IMR-90 (cell line): ENCODE measurements around the gene ARAP2. TPM values are rescaled to one million over a fixed set of nuclear protein-coding genes. Genes with fewer than 3 reads are reported as not detected.

Source experiments
- ATAC-seq: fragments of 200-7000 bp; cut with Tn5 transposase; 2 replicates; pipeline ENCODE4 v1.9.1; 2020; ENCODE audit warnings: low read depth, mild to moderate bottlenecking, moderate library complexity
- BruUV-seq: library from RNA; stranded (reverse); fragments of 400-500 nt; replicated peaks from 2 replicates; lab custom pipeline; 2021; lab: Mats Ljungman, UMichigan
- CTCF ChIA-PET: fragments of 300-600 bp; formaldehyde crosslinking; extraction: SDS; loops from one replicate; lab custom pipeline; 2021; ENCODE audit warnings: antibody characterized with exemption; lab: Yijun Ruan, JAX
- POLR2A ChIA-PET: fragments of 300-600 bp; sonication (Branson Sonifier 250); formaldehyde crosslinking; loops from one replicate; lab custom pipeline; 2022; ENCODE audit warnings: antibody characterized with exemption; ENCODE audit not compliant: unreplicated experiment; lab: Charles Lee
- DNase-seq: peaks from one replicate; pipeline ENCODE4 v3.0.0; 2013
- H2AFZ ChIP-seq: replicated peaks from 2 replicates; pipeline ENCODE3; 2013; ENCODE audit warnings: low read length, mild to moderate bottlenecking; ENCODE audit not compliant: poor library complexity
- H2AK5ac ChIP-seq: 2 replicates; pipeline ENCODE4 v1.6.1; 2013; ENCODE audit warnings: low read depth, low read length, inconsistent platforms
- H2AK9ac ChIP-seq: replicated peaks from 2 replicates; pipeline ENCODE3; 2013; ENCODE audit warnings: mild to moderate bottlenecking, low read depth, low read length, moderate library complexity; ENCODE audit not compliant: poor library complexity
- H2BK120ac ChIP-seq: 2 replicates; pipeline ENCODE4 v1.6.1; 2013; ENCODE audit warnings: low read depth, low read length, inconsistent platforms
- H2BK15ac ChIP-seq: 3 replicates; pipeline ENCODE4 v1.6.1; 2013; ENCODE audit warnings: low read depth, low read length, inconsistent platforms
- H2BK20ac ChIP-seq: 2 replicates; pipeline ENCODE4 v1.6.1; 2013; ENCODE audit warnings: low read depth, mild to moderate bottlenecking, inconsistent platforms, low read length, moderate library complexity
- H2BK5ac ChIP-seq: 2 replicates; pipeline ENCODE4 v1.6.1; 2013; ENCODE audit warnings: mild to moderate bottlenecking, low read depth, low read length, inconsistent platforms; ENCODE audit not compliant: poor library complexity, severe bottlenecking
- H3K14ac ChIP-seq: replicated peaks from 2 replicates; pipeline ENCODE4 v1.6.1; 2013; ENCODE audit warnings: low read depth, low read length, inconsistent platforms
- H3K18ac ChIP-seq: 2 replicates; pipeline ENCODE4 v1.6.1; 2013; ENCODE audit warnings: low read depth, low read length, control low read depth
- H3K23ac ChIP-seq: 2 replicates; pipeline ENCODE4 v1.6.1; 2013; ENCODE audit warnings: low read depth, low read length, inconsistent platforms
- H3K27ac ChIP-seq: 2 replicates; pipeline ENCODE4 v1.5.1; 2013; ENCODE audit warnings: mild to moderate bottlenecking, control low read depth, low read length; ENCODE audit not compliant: insufficient read depth
- H3K27me3 ChIP-seq: 2 replicates; pipeline ENCODE4 v1.6.1; 2013; ENCODE audit warnings: low read length; ENCODE audit not compliant: control insufficient read depth, insufficient read depth
- H3K36me3 ChIP-seq: 2 replicates; pipeline ENCODE4 v1.6.1; 2013; ENCODE audit warnings: low read length, mixed read lengths; ENCODE audit not compliant: control insufficient read depth, insufficient read depth
- H3K4ac ChIP-seq: 2 replicates; pipeline ENCODE4 v1.6.1; 2013; ENCODE audit warnings: low read depth, low read length, inconsistent platforms
- H3K4me1 ChIP-seq: 2 replicates; pipeline ENCODE4 v1.6.1; 2013; ENCODE audit warnings: low read length, mixed read lengths; ENCODE audit not compliant: control insufficient read depth, insufficient read depth
- H3K4me2 ChIP-seq: 2 replicates; pipeline ENCODE4 v1.6.1; 2013; ENCODE audit warnings: low read depth, mild to moderate bottlenecking, control low read depth, low read length, moderate library complexity
- H3K4me3 ChIP-seq: 2 replicates; pipeline ENCODE4 v1.5.1; 2013; ENCODE audit warnings: low read depth, mild to moderate bottlenecking, control low read depth, low read length, moderate library complexity; ENCODE audit not compliant: insufficient read depth
- H3K56ac ChIP-seq: 2 replicates; pipeline ENCODE4 v1.6.1; 2013; ENCODE audit warnings: low read length, inconsistent platforms; ENCODE audit not compliant: insufficient read depth; ENCODE audit errors: extremely low read depth
- H3K79me1 ChIP-seq, 2 experiments: 2 replicates each; pipeline ENCODE4 v1.6.1; 2013; ENCODE audit warnings: low read length in 2 of 2, inconsistent platforms in 1 of 2, low read depth in 1 of 2
- H3K9ac ChIP-seq: 2 replicates; pipeline ENCODE4 v1.6.1; 2013; ENCODE audit warnings: low read depth, low read length, control low read depth
- H3K9me1 ChIP-seq: 2 replicates; pipeline ENCODE4 v1.6.1; 2013; ENCODE audit warnings: low read length, inconsistent platforms; ENCODE audit not compliant: insufficient read depth
- H3K9me3 ChIP-seq: 2 replicates; pipeline ENCODE4 v1.6.1; 2013; ENCODE audit warnings: low read length; ENCODE audit not compliant: control insufficient read depth, insufficient read depth
- H4K20me1 ChIP-seq: 2 replicates; pipeline ENCODE4 v1.6.1; 2013; ENCODE audit warnings: low read length, inconsistent platforms; ENCODE audit not compliant: insufficient read depth
- H4K5ac ChIP-seq: 2 replicates; pipeline ENCODE4 v1.6.1; 2013; ENCODE audit warnings: mild to moderate bottlenecking, low read depth, low read length, control low read depth
- H4K8ac ChIP-seq, 2 experiments: 2 replicates each; pipeline ENCODE4 v1.6.1; 2013; ENCODE audit warnings: low read depth in 2 of 2, low read length in 2 of 2, control low read depth in 1 of 2, inconsistent platforms in 1 of 2
- H4K91ac ChIP-seq: 2 replicates; pipeline ENCODE4 v1.6.1; 2013; ENCODE audit warnings: low read depth, low read length, inconsistent platforms; ENCODE audit not compliant: insufficient read depth
- BHLHE40 ChIP-seq: fragments of 150-350 bp; IDR thresholded peaks from 2 replicates; pipeline ENCODE4 v1.6.1; 2016; ENCODE audit warnings: mild to moderate bottlenecking, low read depth, low read length
- CTCF ChIP-seq: conservative IDR thresholded peaks from 2 replicates; pipeline ENCODE4 v1.5.1; 2012; ENCODE audit warnings: mild to moderate bottlenecking, low read depth, low read length, improper control_type of control experiment
- ELK1 ChIP-seq: fragments of 150-350 bp; IDR thresholded peaks from 2 replicates; pipeline ENCODE4 v1.6.1; 2016; ENCODE audit warnings: low read depth, mild to moderate bottlenecking, low read length, moderate library complexity, borderline replicate concordance
- MAFK ChIP-seq: IDR thresholded peaks from 2 replicates; pipeline ENCODE4 v1.6.1; 2012; ENCODE audit warnings: low read depth, low read length, improper control_type of control experiment
- MAZ ChIP-seq: IDR thresholded peaks from 2 replicates; pipeline ENCODE4 v1.6.1; 2012; ENCODE audit warnings: low read depth, mild to moderate bottlenecking, low read length, improper control_type of control experiment, moderate library complexity, borderline replicate concordance
- RAD21 ChIP-seq: IDR thresholded peaks from 2 replicates; pipeline ENCODE4 v1.6.1; 2012; ENCODE audit warnings: low read length, improper control_type of control experiment
- RCOR1 ChIP-seq: IDR thresholded peaks from 2 replicates; pipeline ENCODE4 v1.6.1; 2012; ENCODE audit warnings: mild to moderate bottlenecking, low read length, improper control_type of control experiment; ENCODE audit not compliant: insufficient replicate concordance
- WGBS, 2 experiments: methylation state at CpG; one replicate each; pipeline versions ENCODE4 v1.1.5 to v1.1.7; 2013; ENCODE audit warnings: missing lambda C conversion rate in 2 of 2; ENCODE audit not compliant: insufficient read length in 1 of 2; ENCODE audit errors: extremely low coverage in 2 of 2; 5-methylcytosine and 5-hydroxymethylcytosine counted together
- dilution Hi-C: fragments of 300-500 bp; cut with HindIII; formaldehyde crosslinking; loops from one replicate; pipeline ENCODE4 v1.14.3; 2018; ENCODE audit warnings: low sequenced_read_pairs; ENCODE audit not compliant: unreplicated experiment
- in situ Hi-C: fragments of 300-500 bp; cut with MboI; formaldehyde crosslinking; loops from 3 replicates; pipeline ENCODE4 v1.14.3; 2019; ENCODE audit warnings: low sequenced_read_pairs, inconsistent platforms, mixed read lengths
- intact Hi-C: fragments of 100-400 bp; cut with micrococcal nuclease; formaldehyde crosslinking; loops from 2 replicates; pipeline ENCODE4 v1.10.0; 2022
- polyA plus RNA-seq, 3 experiments: library from polyadenylated mRNA; depleted of rRNA; stranded (reverse); fragments of >200 nt; gene quantifications; 2 replicates each; pipeline ENCODE4 v1.2.3, GENCODE V29; 2012; ENCODE audit warnings: low replicate concordance in 1 of 3
- total RNA-seq: library from RNA; depleted of rRNA; stranded (reverse); fragments of >200 nt; gene quantifications from 2 replicates; pipeline ENCODE4 v1.2.3, GENCODE V29; 2012

ARAP2 gene
- total and polyA plus RNA-seq, 2 of the 4 experiments (the other 2 are of a cell fraction), result 0.32 to 1.8 TPM

GRCh38 chr4:36187723-36188333 lies 56.5 kb downstream of the ARAP2 start:
- H3K14ac ChIP-seq, result no peak overlapping the region
- DNase-seq (peak; percentile 33), ATAC-seq (no peak)
- TF ChIP-seq ELK1, result no peak
- TF ChIP-seq RAD21, result peak; percentile 63
- no peak for TF ChIP-seq RCOR1
- TF ChIP-seq MAFK, result no peak
- TF ChIP-seq MAZ, result no peak
- TF ChIP-seq CTCF, result peak; percentile 52
- no peak for TF ChIP-seq BHLHE40
- no peaks in the 10 kb centered on the region for H3K79me1 ChIP-seq
- no peak overlapping the region for H3K27ac ChIP-seq
- no peak overlapping the region for H3K4me2 ChIP-seq
- no peak overlapping the region for H4K5ac ChIP-seq
- no peaks in the 10 kb centered on the region for H3K36me3 ChIP-seq
- H3K9me1 ChIP-seq, result no peaks in the 10 kb centered on the region
- dilution Hi-C loops (no loop called here), in situ Hi-C loops (no loop called here), intact Hi-C loops (no loop called here)
- no peak overlapping the region for H3K9ac ChIP-seq
- WGBS, 2 experiments, result no CpG with 5 or more reads among the region's 4 CpGs
- H4K20me1 ChIP-seq, result no peaks in the 10 kb centered on the region
- no peak overlapping the region for H3K4ac ChIP-seq
- POLR2A ChIA-PET, result no interaction called here
- no peak overlapping the region for H2AK5ac ChIP-seq
- no peak overlapping the region for H2BK20ac ChIP-seq
- H3K4me1 ChIP-seq, result no peaks in the 10 kb centered on the region
- no TSS peak for BruUV-seq
- H3K23ac ChIP-seq, result no peak overlapping the region
- no peak overlapping the region for H3K18ac ChIP-seq
- no peak overlapping the region for H2BK15ac ChIP-seq
- no peaks in the 10 kb centered on the region for H3K27me3 ChIP-seq
- CTCF ChIA-PET, result no interaction called here
- no peak overlapping the region for H2AFZ ChIP-seq
- H3K9me3 ChIP-seq, result peaks cover 1% of the 10 kb centered on the region; the same call in 1 of the 2 replicates
- H3K4me3 ChIP-seq, result no peak overlapping the region
- no peak overlapping the region for H3K56ac ChIP-seq
- no peak overlapping the region for H4K8ac ChIP-seq
- no peak overlapping the region for H2AK9ac ChIP-seq
- H2BK5ac ChIP-seq, result no peak overlapping the region
- H4K91ac ChIP-seq, result no peak overlapping the region
- no peak overlapping the region for H2BK120ac ChIP-seq
